HuH-7.5 (cell line): ENCODE measurements around the gene PPP2R3A.
A peak's percentile ranks its signal among the peaks of the same experiment; 100 is the strongest.
"Not testable (repeated sequence)": the region's sequence is repeated elsewhere in the genome, so short reads cannot be mapped to it uniquely, and the experiment has no call there.

Experiments used
- DNase-seq: peaks from one replicate; pipeline ENCODE4 v3.0.0; 2011; ENCODE audit warnings: low spot score

Gene PPP2R3A

DNA sequence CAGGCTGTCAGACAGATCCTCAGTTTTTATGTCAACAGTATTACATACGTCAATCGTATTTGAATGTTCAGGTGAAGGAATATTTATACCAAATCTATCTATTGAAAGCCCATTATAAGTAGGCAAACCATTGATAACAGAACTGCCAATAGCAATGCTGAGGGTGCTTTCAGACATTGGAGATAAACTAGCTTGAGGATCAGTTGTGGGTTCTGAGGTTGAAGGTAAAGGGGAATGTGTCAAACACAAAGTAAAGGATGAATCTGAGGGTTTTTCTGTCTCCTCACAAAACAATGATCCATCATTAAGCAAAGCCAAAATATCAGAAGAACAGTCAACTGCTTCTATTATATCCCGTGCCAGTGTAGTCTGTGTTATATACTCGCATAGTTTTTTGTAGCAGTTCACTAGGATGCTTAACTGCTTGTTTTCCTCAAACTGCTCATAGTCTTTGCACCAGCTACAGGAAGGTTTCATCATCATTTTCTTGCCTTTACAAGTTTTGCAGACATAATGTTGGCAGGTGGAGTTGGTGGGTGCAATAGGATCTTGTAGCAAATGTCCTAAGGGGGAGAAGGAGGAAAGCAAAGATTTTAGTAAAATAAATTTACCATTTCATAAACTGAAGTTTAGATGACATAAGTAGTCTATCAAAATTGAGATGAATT, 186.8 kb downstream of the PPP2R3A start:
- no peak for DNase-seq

- DNase-seq, result no peak
These were observed 187.4 kb downstream of the PPP2R3A start for GRCh38 chr3:136152963-136153362.

DNA sequence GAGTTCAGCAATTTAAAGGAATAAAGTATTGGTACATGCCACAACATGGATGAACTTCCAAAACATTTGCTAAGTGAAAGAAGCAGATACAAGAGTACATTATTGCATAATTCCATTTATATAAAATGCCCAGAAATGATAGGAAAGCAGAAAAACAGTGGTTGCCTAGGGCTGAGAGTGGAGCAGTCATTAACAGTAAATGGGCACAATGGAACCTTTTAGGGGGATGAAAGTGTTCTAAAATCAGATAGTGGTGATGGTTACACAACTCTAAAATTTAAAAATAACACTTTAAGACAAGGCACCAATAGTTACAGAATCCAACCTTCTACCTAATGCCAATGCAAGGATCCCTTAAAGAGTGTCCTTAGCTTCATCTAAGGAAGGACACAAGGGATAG, 196.0 kb downstream of the PPP2R3A start:
- DNase-seq, result no peak

DNA sequence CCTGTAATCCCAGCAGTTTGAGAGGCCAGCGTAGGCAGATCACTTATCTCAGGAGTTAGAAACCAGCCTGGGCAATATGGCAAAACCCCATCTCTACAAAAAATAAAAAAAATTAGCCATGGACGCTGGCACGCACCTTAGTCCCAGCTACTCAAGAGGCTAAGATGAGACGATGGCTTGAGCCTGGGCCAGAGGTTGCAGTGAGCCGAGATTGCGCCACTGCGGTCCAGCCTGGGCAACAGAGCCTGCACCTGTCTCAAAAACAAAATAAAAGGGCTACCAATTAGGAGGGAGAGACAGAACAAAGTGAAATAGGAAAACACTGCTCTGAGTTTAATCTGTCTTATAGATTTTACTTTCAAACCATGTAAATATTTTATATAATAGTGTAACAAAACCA, 196.8 kb downstream of the PPP2R3A start:
- DNase-seq, result no peak

DNA sequence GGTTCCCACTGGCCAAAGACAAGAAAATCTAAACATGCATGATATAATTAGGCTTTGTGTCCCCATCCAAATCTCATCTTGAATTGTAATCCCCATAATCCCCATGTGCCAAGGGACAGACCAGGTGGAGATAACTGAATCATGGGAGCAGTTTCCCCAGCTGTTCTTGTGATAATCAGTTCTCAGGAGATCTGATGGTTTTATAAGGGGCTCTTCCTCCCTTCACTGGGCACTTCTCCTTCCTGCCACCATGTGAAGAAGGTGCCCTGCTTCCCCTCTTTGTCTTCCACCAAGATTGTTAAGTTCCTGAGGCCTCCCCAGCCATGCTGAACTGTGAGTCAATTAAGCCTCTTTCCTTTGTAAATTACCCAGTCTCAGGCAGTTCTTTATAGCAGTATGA, 198.1 kb downstream of the PPP2R3A start:
- not testable (repeated sequence) for DNase-seq

DNA sequence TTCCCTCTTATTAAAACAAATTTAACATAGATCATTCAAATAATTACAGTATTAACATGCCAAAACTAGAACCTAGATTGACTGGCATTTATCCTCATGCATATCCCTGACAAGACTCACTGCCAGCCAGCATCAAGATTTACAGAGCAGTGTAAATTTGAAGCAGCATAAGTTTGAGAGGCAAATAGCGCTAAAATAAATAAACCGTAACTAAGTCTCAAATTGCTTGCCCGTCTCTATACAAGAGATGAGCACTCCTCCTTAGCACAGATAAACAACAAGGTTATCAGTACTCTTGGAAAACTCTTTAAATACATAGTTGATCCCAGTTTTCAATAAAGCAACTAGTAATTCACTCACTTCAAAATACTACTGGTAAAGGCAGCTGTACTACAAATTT, 201.0 kb downstream of the PPP2R3A start:
- no peak for DNase-seq

DNA sequence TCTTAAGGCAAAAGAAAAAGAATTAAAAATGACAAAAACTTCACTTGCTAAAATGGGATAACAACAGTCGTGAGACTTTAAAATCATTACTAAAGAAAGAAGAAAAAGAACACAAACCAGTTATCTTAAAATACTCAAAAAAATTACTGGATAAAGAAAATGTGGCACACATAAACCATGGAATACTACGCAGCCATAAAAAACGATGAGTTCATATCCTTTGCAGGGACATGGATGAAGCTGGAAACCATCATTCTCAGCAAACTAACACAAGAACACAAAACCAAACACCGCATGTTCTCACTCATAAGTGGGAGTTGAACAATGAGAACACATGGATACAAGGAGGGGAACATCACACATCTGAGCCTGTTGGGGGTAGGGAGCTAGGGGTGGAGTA, 202.7 kb downstream of the PPP2R3A start:
- not testable (repeated sequence) for DNase-seq

DNA sequence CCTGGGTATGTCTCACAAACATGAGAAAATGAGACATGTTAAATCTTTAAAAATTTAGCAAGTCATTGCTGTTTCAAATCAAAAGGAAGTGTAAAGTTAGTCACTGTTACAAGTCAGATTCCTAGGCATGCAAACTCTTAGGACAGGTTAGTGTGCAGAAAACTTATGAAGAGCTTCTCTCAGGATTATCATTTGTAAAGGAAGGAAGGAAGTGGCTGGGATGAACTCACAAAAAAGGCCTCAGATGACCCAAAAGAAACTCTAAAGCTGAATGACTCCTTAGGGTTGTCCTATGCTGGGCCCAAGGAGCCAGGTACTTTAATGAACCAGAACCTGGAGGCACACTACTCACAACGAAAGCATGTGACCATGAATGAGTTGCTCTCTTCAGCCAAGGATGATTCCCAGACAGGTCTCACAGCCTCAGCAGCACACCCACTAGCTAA, 205.6 kb downstream of the PPP2R3A start:
- no peak for DNase-seq

GRCh38 chr3:136173939-136174490, 208.5 kb downstream of the PPP2R3A start:
- no peak for DNase-seq

DNA sequence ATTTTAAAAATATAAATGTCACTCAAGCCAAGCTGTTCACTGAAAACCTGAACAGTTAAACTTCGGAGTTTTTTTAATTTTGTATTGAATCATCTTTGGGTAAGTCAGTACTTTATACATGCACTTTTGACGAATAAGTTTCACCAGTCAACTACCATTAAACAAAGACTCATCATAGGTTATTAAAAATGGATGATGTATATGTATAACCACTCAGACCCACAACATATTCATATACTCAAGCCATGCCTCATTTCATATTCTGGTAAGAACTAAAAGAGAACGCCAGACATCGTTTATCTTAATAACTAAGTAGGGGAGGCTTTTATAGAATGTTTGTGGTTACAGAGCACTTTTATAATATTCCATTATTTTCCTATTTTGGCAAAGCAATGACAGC, 212.3 kb downstream of the PPP2R3A start:
- no peak for DNase-seq

GRCh38 chr3:136181741-136182140, 216.2 kb downstream of the PPP2R3A start:
- no peak for DNase-seq

DNA sequence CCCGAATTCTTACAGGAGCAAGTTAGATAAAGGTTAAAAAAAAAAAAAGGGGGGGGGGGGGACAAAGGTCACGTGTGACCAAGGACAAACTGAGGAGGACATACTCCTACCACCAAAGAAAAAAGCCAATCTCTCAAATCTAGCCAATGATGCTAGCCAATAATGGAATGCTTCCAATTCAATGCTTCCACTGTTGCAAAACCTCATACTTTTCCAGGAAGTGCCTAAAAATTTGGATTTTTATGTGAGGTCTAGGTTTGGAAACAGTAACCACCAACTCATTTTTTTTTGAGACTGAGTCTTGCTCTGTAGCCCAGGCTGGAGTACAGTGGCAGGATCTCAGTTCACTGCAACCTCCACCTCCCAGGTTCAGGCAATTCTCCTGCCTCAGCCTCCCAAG, 219.2 kb downstream of the PPP2R3A start:
- DNase-seq, result no peak

- no peak for DNase-seq
These were observed 220.8 kb downstream of the PPP2R3A start for GRCh38 chr3:136186344-136186743.

DNA sequence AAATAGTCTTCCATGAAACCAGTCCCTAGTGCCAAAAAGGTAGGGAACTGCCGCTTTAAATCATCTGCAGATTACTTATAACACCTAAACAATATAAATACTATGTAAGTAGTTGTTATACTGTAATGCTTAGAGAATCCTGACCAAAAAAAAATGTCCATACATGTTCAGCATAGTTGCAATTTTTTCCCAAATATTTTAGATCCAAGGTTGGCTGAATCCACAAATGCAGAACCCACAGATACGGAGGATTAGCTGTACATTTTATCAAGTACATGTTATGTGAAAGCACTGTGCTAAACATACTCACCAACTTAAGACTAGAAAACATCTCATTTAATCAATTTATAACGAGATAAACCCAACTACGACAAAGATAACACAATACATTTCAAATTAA, 221.3 kb downstream of the PPP2R3A start:
- DNase-seq, result no peak

GRCh38 chr3:136187868-136188267, 222.3 kb downstream of the PPP2R3A start:
- DNase-seq, result no peak

GRCh38 chr3:136189043-136189442, 223.5 kb downstream of the PPP2R3A start:
- DNase-seq, result no peak

DNA sequence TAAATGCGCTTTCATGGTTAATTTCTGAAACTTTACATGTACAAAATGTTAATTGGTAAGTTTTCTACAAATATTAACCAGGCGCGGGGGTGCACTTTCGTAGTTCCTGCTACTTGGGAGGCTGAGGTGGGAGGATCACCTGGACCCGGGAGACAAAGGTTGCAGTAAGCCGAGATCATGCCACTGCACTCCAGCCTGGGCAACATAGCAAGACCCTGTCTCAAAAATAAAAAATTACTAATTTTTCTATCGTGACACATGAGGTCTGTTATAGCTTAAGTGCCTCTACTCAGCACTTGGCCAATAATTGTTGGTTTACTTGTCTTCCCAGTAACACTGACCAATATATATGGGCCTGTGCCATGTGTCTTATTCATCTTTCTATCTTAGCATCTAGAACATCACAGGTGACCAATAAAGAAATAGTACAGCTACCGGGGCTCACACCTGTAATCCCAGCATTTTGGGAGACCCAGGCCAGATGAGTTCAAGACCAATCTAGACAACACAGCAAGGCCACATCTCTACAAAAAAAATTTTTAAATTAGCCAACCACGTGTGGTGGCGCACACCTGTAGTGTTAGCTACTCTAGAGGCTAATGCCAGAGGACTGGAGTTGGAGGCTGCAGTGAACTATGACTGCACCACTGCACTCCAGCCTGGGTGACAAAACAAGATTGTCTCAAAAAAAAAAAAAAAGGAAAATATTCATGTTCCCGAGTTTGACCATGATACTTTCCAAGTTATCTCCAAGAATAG, 224.5 kb downstream of the PPP2R3A start:
- DNase-seq, result no peak

DNA sequence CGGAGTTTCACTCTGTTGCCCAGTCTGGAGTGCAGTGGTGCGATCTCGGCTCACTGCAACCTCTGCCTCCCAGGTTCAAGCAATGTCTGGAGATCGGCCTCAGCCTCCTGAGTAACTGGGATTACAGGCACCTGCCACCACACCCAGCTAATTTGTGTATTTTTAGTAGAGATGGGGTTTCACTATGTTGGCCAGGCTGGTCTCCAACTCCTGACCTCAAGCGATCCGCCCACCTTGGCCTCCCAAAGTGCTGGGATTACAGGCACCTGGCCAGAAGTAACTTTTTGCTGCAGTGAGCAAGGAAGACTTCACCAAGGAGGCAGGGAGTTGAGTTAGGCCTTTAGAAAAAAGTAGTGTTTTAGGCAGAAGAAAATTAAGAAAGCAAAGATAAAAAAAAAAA, 226.7 kb downstream of the PPP2R3A start:
- not testable (repeated sequence) for DNase-seq

GRCh38 chr3:136192831-136193230, 227.3 kb downstream of the PPP2R3A start:
- DNase-seq, result no peak

- no peak for DNase-seq
These were observed 227.9 kb downstream of the PPP2R3A start for GRCh38 chr3:136193278-136194054.

- peak; percentile 33 for DNase-seq
These were observed 229.1 kb downstream of the PPP2R3A start for GRCh38 chr3:136194409-136195257.
